Measurements from ENCODE around the gene CDH12.
"Not testable (repeated sequence)": the region's sequence is repeated elsewhere in the genome, so short reads cannot be mapped to it uniquely, and the experiment has no call there.

The CDH12 gene

DNA sequence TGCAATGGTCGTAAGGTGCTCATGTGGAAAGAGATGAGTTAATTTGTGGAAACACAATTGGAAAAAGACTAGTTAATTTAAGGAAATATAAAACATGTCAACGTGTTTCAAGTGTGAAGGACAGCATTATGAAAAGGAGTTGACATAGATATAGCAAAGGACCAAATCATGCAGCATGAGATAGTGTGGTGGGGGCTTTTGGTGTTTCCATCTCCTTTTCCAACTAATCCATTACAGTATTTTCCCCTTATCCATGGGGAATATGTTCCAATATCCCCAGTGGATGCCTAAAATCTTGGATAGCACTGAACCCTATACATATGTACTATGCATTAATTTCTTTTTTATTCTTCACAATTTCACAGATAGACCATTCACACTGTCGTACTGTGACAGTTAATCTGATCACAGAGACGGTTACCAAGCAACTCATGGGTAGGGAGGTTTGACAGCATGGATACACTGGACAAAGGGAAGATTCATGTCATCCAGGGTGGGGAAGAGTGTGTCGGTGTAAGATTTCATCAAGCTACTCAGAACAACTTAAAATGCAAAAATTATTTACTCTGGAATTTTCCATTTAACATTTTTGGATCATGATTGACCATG is 238.6 kb downstream of the CDH12 start:
- Histone ChIP-seq H3K27me3 (ENCODE audit: low read length) (no peaks in the 10 kb centered on the region), H4K20me1 (ENCODE audit: low read depth, low read length) (no peaks in the 10 kb centered on the region), H3K4me2 (ENCODE audit: low read depth, low read length, poor library complexity, severe bottlenecking) (no peak overlapping the region), H3K9me3 (ENCODE audit: insufficient read depth, low read length) (no peaks in the 10 kb centered on the region), H3K27ac (ENCODE audit: low read depth, low read length) (no peak overlapping the region), H3K79me2 (ENCODE audit: insufficient read depth, low read length) (no peaks in the 10 kb centered on the region), H3K9ac (ENCODE audit: low read length) (no peak overlapping the region), H2AFZ (ENCODE audit: low read depth, low read length, severe bottlenecking) (no peak overlapping the region), H3K36me3 (ENCODE audit: low read length) (no peaks in the 10 kb centered on the region), H3K9me2 (replicated peaks; ENCODE audit: insufficient read depth, low read length) (no peaks in the 10 kb centered on the region), H3F3A (ENCODE audit: insufficient read depth) (no peaks in the 10 kb centered on the region), H3K4me3 (ENCODE audit: insufficient read depth, low read length, poor library complexity, severe bottlenecking) (no peak overlapping the region)
- no peak for TF ChIP-seq CTCF (IDR thresholded peaks at IDR 0.05; ENCODE audit: insufficient read depth, low read length, poor library complexity, severe bottlenecking)
- no peak for TF ChIP-seq EZH2phosphoT487 (conservative IDR thresholded peaks at IDR 0.05; ENCODE audit: low read length)

GRCh38 chr5:22612928-22613327 is 240.2 kb downstream of the CDH12 start:
- Histone ChIP-seq H3K4me2 (ENCODE audit: low read depth, low read length, poor library complexity, severe bottlenecking) (no peak overlapping the region), H2AFZ (ENCODE audit: low read depth, low read length, severe bottlenecking) (no peak overlapping the region), H3K27ac (ENCODE audit: low read depth, low read length) (no peak overlapping the region), H3K9me3 (ENCODE audit: insufficient read depth, low read length) (no peaks in the 10 kb centered on the region), H3K36me3 (ENCODE audit: low read length) (no peaks in the 10 kb centered on the region), H3K9me2 (replicated peaks; ENCODE audit: insufficient read depth, low read length) (no peaks in the 10 kb centered on the region), H3K27me3 (ENCODE audit: low read length) (no peaks in the 10 kb centered on the region), H3K9ac (ENCODE audit: low read length) (no peak overlapping the region), H4K20me1 (ENCODE audit: low read depth, low read length) (no peaks in the 10 kb centered on the region), H3K4me3 (ENCODE audit: insufficient read depth, low read length, poor library complexity, severe bottlenecking) (no peak overlapping the region), H3K79me2 (ENCODE audit: insufficient read depth, low read length) (no peaks in the 10 kb centered on the region), H3F3A (ENCODE audit: insufficient read depth) (no peaks in the 10 kb centered on the region)
- TF ChIP-seq CTCF (IDR thresholded peaks at IDR 0.05; ENCODE audit: insufficient read depth, low read length, poor library complexity, severe bottlenecking) (no peak), EZH2phosphoT487 (conservative IDR thresholded peaks at IDR 0.05; ENCODE audit: low read length) (no peak)

DNA sequence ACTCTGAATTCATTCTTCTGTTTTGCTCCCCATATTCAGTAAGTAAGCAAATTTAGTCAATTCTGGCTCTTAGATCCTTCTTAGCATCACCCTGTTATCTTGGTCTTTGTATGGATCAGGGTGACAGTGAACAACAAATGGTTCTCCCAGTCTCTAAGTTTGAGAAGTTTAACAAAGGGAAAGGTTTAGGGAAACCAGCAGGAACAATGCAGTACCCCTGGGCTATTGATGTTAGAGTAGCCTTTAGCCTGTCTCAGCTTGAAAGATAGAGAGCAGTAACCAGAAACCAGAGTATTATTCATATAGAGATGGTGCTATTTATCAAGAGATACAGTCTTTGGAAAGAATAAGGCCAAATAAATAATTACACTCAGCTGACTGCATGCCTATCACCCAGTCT is 241.8 kb downstream of the CDH12 start:
- peaks cover 13% of the 10 kb centered on the region; the same call in 1 of the 2 replicates for H3K9me3 ChIP-seq (ENCODE audit: insufficient read depth, low read length)
- no peaks in the 10 kb centered on the region for H3F3A ChIP-seq (ENCODE audit: insufficient read depth)
- no peak overlapping the region for H3K27ac ChIP-seq (ENCODE audit: low read depth, low read length)
- H3K4me3 ChIP-seq (ENCODE audit: insufficient read depth, low read length, poor library complexity, severe bottlenecking): no peak overlapping the region
- TF ChIP-seq CTCF (IDR thresholded peaks at IDR 0.05; ENCODE audit: insufficient read depth, low read length, poor library complexity, severe bottlenecking) (no peak), EZH2phosphoT487 (conservative IDR thresholded peaks at IDR 0.05; ENCODE audit: low read length) (no peak)
- H2AFZ ChIP-seq (ENCODE audit: low read depth, low read length, severe bottlenecking): no peak overlapping the region
- no peak overlapping the region for H3K9ac ChIP-seq (ENCODE audit: low read length)
- H3K36me3 ChIP-seq (ENCODE audit: low read length): no peaks in the 10 kb centered on the region
- H3K4me2 ChIP-seq (ENCODE audit: low read depth, low read length, poor library complexity, severe bottlenecking): no peak overlapping the region
- H3K27me3 ChIP-seq (ENCODE audit: low read length): no peaks in the 10 kb centered on the region
- H3K79me2 ChIP-seq (ENCODE audit: insufficient read depth, low read length): no peaks in the 10 kb centered on the region
- H3K9me2 ChIP-seq (replicated peaks; ENCODE audit: insufficient read depth, low read length): no peaks in the 10 kb centered on the region
- H4K20me1 ChIP-seq (ENCODE audit: low read depth, low read length): no peaks in the 10 kb centered on the region

DNA sequence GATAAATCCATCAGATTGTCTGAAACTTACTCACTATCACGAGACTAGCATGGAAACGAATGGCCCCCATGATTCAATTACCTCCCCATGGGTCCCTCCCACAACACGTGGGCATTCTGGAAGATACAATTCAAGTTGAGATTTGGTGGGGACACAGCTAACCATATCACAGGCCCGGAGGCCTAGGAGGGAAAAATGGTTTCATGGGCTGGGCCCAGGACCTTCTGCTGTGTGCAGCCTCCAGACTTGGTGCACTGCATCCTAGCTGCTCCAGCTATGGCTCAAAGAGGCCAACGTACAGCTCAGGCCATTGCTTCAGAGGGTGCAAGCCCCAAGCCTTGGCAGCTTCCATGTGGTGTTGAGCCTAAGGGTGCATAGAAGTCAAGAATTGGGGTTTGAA is 245.6 kb downstream of the CDH12 start:
- H3K27me3 ChIP-seq (ENCODE audit: low read length); H3K36me3 ChIP-seq (ENCODE audit: low read length); H3K9me2 ChIP-seq (replicated peaks; ENCODE audit: insufficient read depth, low read length); H3K4me3 ChIP-seq (ENCODE audit: insufficient read depth, low read length, poor library complexity, severe bottlenecking); H3K27ac ChIP-seq (ENCODE audit: low read depth, low read length); H3F3A ChIP-seq (ENCODE audit: insufficient read depth); H3K4me2 ChIP-seq (ENCODE audit: low read depth, low read length, poor library complexity, severe bottlenecking); H2AFZ ChIP-seq (ENCODE audit: low read depth, low read length, severe bottlenecking); H3K9ac ChIP-seq (ENCODE audit: low read length); H3K79me2 ChIP-seq (ENCODE audit: insufficient read depth, low read length); H4K20me1 ChIP-seq (ENCODE audit: low read depth, low read length): not testable (repeated sequence)
- H3K9me3 ChIP-seq (ENCODE audit: insufficient read depth, low read length): peaks cover 20% of the 10 kb centered on the region; the same call in 1 of the 2 replicates
